ENCODE results near the gene FAM9A.
"Not testable (repeated sequence)": the region's sequence is repeated elsewhere in the genome, so short reads cannot be mapped to it uniquely, and the experiment has no call there.

The FAM9A gene

DNA sequence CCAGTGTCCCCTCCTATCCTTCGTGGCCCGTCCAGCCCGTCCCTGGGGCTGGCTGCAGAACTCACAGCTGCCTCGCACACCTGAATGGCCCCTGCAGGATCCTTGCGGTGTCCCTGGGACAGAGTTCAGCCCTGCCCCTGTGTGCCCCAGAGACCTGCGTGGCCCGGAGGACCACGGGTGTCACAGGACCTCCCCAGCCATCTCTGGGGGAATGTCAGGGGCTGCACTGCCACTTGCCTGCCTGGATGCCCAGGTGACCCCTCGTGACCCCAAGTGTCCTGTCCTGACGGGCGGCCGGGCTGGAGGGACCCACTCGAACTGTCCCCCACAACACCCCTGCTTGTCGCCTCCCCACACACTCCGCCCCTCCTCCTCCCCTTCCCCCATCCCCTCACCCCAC is 832 bp downstream of the FAM9A start:
- not testable (repeated sequence) for DNase-seq

DNA sequence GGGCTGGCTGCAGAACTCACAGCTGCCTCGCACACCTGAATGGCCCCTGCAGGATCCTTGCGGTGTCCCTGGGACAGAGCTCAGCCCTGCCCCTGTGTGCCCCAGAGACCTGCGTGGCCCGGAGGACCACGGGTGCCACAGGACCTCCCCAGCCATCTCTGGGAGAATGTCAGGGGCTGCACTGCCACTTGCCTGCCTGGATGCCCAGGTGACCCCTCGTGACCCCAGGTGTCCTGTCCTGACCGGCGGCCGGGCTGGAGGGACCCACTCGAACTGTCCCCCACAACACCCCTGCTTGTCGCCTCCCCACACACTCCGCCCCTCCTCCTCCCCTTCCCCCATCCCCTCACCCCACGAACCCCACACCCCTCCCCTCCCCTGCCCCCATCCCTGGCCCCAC is 1.9 kb downstream of the FAM9A start:
- DNase-seq = not testable (repeated sequence)

DNA sequence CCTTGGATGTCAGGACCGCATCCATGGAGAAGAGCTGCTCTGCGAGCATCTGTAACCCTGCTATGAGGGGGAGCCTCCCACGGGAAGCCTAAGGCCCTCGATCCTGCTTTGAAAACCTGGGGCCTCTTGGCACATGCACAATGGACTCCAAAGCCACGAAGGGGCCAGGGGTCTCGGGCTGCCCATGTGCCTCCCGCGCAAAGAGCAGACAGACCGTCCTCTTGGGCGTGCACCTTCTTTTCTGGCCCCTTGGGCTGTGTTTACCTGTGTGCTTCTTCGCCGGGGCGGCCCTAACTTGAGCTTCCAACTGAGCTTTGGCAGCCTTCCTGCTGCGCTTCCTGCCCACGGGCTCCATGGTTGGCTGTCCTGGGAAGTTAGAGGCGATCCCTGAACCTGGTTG is 2.5 kb downstream of the FAM9A start:
- not testable (repeated sequence) for DNase-seq

DNA sequence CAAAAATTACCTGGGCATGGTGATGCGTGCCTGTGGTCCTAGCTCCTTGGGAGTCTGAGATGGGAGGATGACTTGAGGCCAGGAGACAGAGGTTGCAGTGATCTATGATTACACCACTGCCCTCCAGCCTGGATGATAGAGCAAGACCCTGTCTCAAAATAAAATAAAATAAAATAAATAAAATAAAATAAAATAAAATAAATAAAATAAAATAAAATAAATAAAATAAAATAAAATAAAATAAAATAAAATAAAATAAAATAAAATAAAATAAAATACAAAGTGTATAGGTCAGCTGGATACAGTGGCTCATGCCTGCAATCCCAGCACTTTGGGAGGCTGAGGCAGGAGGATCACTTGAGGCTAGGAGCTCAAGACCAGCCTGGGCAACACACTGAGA is 14.1 kb downstream of the FAM9A start:
- not testable (repeated sequence) for DNase-seq

DNA sequence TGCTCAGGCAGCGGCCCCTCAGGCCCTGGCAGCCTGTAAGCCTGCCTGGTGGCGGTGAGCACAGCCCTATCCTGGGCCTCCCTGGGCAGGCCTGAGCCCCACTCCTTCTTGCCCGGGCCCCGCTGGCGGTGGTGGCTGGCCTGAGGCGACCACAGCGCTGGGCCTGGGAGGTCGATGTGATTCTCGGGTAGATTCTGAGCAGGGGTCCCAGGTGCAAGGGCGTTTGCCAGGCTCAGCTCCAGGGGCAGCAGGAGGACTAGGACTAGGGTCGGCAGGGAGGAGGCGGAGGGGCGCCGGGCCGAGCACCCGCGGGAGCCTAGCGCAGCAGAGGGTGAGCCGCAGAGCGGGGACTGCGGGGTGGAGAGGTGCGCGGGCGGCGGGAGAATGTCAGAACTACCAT is 17.0 kb downstream of the FAM9A start:
- no peak for DNase-seq

DNA sequence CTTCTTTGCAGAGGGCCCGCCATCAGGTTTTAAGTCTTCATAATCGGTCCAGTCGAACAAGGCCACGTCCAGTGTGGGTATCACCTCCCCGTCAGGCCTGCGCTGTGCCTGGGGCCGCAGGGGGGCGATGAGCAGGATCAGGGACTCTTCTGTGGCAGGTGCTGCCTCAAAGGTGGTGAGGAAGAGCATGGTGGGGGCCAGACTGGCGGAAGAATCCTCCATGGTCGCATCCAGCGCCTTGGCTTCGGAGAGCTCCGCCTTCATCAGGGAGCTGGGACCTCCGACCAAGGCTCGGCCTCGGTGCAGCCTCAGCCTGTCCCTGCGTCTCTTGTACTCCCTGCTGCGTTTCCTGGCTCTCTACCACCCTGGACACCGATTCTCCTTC is 17.5 kb downstream of the FAM9A start:
- DNase-seq = no peak

DNA sequence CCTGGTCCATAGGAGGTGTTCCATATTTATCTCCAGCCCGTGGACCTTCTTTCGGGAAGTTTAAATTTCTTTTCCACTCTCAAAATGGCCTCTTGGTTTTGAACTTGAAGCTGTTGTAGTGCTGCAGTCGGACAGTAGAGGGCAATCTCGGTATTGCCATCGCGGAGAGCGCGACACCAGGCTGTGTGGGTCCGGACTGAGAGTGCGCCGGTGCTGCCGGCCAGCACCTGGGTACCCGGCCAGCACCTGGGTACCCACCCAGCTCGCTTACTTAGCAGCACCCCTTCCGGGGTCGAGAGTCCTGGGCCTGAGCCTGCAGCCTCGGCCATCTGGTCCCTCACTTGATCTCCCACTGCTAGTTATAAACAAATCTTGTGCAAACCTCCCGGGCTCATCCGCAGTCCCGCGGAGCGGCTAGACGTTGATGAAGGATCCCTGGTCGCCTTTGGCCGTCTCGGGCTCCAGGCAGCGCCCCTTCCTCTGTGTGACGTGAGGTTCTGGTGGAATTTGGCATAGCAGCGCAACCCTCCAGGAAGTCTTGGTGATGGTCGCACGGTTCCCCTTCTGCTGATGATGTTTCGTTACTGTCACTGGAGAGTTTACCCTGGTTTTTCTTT is 18.0 kb downstream of the FAM9A start:
- DNase-seq = no peak

DNA sequence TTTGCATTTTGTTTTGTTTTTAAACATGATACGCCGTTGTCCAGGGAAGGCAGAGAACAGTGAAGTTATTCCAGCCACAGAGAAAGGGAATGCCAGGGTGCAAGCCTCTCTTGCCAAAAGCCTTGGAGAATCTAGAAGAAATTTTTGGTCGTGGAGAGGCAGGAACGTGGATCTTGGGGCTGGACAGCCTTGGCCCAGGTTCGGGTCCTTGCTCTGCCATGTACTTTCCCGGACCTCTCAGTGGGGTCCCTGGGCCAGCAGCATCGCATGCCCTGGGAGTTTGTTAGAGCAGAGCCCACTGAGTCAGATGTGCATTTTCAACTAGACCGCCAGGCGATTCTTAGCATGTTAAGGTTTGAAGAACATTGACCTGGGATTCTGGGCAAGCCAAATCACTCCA is 18.6 kb downstream of the FAM9A start:
- no peak for DNase-seq

DNA sequence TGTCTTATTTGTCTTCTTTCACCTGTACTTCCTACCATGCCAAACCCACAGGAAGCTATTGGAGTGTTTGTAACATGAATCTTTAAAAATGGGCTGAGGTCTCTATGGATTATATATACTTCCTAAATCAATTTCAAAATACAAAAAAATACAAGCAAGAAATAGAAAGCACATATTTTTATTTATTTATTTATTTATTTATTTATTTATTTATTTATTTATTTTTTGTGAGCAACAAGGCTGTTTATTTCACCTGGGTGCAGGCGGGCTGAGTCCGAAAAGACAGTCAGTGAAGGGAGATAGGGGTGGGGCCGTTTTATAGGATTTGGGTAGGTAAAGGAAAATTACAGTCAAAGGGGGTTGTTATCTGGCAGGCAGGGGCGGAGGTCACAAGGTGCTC is 19.3 kb downstream of the FAM9A start:
- not testable (repeated sequence) for DNase-seq

DNA sequence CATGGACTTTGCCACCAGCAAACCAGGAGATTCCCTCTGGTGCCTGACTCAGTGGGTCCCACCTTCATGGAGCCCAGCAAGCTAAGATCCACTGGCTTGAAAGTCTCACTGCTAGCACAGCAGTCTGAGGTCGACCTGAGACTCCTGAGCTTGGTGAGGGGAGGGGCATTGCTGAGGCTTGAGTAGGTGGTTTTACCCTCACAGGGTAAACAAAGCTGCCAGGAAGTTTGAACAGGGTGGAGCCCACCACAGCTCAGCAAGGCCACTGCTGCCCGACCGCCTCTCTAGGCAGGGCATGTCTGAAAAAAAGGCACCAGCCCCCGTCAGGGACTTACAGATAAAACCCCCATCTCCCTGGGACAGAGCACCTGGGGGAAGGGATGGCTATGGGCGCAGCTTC is 28.1 kb downstream of the FAM9A start:
- no peak for DNase-seq

DNA sequence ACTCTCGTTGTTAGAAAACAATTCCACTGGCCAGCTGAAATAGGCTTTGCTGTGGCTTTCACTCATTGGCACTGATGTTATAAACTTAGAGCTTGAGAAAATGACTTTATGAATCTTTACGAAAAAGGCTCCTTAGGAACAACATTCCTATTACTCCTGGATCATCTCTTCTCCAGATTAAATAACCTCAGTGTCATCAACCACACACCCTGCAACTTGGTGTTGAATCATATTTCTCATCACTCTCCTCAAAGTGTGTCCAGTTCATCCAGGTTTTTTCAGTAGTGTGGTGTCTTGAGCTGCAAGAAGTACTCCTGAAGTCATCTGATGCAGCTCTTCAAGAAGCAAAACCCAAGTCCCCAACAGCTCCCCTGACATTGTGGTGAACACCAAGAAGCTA is 41.2 kb downstream of the FAM9A start:
- DNase-seq = peak; percentile 6

DNA sequence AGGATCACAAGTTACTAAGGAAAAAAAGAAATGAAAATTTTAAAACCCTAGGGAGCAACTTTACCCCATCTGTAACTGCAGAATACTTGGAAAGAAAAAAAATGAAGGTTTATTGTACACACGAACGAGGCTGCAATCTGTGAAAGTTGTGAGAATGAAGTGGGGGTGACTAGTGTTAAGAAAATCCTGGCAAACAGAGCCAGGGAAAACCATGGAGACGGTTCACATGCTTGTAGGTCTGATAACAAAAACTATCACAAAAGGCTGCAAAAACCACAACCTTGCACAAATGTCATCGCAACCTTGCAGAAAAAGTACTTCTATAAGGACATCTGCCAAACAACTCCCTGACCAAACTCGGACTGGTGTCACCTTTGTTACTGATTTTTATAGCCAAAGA is 42.5 kb downstream of the FAM9A start:
- DNase-seq = peak; percentile 20

DNA sequence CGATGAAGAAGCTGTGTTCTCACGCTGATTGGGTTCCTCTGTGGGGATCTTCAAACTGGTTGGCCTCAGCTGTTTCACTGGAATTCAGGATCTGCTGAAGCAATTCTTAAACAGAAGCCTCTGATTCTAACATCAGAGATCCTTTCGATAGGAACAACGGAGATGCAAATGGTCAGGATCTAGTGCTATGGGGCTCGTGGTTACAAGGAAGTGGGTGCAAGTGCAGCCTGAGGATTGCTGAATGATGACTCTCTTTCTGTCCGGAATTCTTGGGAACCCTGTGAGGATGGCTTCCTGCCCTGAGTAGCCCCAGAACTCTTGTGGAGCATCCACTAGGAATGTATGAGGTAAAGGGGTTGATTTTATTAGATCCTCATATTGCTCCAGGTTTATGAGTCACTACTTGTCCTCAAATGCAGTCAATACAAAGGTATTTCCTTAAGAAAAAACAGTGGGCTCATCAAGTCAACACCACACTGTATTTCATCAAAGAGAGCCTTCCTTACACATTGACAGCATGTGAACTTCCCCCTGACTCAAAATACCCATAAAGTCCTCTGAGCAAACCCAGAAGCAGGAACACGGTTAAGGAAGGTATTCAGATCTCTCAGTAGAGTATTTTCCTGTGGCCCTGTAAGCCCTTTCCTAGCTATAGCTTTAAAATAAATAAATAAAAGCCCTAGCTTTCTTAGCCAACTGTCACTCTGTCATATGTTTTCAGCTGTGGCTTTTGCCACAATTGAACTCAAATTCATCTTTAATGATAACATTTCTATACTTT is 43.4 kb downstream of the FAM9A start:
- DNase-seq = peak; percentile 73

DNA sequence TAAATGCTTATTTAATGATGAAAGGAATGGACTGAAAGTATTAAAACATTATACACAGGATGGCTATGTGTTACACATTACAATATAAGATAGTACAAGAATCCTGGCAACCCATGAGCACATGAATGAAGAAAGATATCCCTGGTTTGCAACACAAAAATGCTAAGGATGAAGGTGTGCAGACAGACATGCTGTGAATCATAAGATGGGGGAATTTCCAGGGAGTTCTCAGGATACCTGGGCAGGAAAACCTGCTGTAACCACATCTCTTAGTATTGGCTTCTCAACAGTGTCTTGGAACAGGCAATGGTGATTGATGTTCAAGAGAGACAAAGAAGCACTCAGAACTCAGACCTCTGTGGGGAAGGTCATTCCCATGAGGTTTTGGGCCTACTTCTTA is 45.4 kb downstream of the FAM9A start:
- no peak for DNase-seq

DNA sequence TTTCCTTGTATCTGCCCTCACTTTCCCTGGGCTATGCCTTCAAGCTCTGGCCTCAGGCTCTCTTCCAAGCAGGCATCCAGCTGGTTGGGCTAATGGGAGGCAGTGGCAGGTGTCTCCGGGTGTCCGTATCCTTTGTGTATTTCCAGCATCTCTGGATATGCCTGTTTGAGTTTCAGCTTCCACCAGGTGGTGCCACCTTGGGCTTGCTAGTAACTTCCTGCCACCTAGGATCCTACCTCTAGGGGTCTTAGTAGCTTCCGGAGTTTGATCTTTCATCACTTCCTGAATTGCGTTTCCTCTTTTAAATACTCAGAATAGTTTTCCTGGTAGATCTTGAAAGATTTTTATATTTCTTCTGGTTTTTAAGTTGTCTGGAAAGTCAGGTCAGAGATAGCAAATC is 46.1 kb downstream of the FAM9A start:
- no peak for DNase-seq

DNA sequence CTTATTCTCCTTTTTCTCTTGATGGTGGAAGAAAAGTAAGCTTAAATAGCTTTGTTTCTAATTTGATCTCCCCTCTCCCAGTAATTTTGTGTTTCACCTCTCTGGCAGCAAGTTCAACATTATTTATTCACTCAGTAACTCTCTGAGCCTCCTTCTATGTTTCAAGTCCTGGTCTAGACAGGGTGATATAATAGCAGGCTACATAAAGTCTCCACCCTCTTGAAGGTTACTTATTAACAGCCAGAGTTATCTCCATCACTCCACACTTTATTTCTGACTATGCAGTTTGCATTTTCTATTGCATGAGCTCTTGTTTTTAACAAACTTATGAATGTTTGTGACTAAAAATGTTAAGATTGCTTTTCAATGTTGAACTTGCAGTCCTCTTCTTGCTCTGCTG is 51.5 kb downstream of the FAM9A start:
- DNase-seq = no peak

DNA sequence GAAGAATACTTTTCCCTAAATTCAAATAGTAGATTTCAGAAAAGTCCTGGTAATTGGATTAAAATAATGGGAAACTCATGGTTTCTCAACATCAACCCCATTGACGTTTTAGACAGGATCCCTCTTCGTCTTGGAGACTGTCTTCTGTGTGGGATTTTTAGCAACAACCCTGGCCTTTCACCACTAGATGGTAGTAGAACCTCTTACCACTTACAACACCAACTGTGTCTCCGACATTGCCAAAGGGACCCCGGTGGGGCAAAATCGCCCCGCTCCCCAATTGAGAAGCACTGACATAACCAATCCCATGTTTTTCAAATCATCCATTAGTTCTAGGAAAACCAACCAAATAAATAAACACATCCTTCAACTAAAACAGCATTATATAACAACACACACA is 52.3 kb downstream of the FAM9A start:
- peak; percentile 35 for DNase-seq

DNA sequence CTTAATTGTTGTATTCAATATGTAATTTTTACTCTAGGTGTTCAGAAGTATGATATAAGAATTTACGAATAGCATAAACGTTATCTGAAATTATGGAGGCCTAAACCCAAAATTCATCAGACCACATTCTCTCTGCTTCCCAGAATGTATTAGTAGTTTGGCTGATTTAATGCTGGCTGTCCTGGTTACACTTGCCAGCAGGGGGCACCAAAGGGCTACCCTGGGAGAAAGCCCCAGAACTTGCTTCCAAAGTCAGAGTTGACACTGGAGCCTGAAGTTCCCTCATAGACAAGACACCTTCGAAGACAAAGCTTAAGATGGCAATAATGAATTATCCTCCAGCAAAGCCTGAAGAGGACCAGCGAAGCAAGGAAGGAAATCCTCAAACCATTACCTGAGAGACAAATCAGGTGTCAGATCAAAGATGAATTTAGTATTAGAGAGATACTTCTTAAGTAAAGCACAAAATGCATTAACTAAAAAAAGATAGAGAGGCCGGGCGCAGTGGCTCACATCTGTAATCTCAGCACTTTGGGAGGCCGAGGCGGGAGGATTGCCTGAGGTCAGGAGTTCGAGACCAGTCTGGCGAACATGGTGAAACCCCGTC is 58.0 kb downstream of the FAM9A start:
- DNase-seq = peak; percentile 32

DNA sequence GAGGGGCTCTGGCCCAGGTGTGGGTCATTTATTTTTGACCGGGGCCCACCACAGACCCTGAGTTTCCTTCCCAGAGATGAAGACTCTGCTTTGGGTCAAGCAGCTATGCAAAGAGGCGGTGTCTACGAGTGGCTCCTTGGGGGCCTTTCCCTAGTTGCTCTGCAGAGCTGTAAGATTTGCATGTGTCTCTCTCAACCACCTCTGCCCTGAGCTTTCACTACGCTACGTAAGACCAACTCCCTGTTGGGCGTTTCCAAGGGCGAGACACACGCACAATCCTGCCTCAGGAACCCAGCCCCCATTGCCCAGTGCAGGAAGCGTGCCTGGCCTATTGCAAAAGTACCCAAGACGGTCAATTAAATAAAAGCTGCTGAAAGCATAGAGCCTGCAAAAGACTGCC is 59.2 kb downstream of the FAM9A start:
- DNase-seq = no peak
